ENCODE data around the gene SV2A. TPM values are rescaled to one million over a fixed set of nuclear protein-coding genes. Genes with fewer than 3 reads are reported as not detected.

The SV2A gene
- polyA plus RNA-seq, 1 experiment, result 25.4 TPM

DNA sequence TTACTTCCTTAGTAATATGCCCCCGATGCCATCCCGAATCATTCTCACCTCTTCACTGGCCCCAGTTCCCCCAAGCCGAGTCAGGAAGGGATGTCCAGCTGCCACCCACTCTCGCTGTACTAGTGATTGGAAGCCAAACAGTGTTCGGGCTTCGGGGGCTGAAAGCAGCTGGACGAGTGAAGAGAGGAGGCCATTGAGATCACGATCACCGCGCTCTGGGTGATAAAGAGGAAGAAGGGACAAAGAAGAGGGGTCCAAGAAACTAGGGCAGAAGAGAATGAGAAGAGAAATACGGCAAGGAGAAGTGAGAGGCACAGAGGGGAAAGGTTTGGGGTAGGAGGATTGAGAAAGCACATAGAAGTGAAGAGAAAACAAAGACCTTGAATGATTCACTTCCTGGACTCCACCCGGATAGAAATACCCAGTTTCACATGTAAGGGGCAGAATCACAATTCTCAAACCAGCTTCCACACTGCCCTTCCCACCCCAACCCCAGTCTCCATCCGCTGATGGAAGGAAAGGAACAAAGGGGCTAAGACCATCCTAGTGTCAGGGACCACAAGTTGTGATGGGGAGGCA lies 13.7 kb upstream of the SV2A start:
- ChIA-PET POLR2A (no interaction called here), CTCF (no interaction called here)
- Histone ChIP-seq H3K27me3 (ENCODE audit: control insufficient read depth, insufficient read depth, low read length) (no peaks in the 10 kb centered on the region), H3K36me3 (ENCODE audit: control insufficient read depth, insufficient read depth, low read length) (peaks cover 5% of the 10 kb centered on the region; the same call in 1 of the 2 replicates), H3K4me3 (ENCODE audit: low read depth, low read length) (no peak overlapping the region)
- TF ChIP-seq, protein P1, sequence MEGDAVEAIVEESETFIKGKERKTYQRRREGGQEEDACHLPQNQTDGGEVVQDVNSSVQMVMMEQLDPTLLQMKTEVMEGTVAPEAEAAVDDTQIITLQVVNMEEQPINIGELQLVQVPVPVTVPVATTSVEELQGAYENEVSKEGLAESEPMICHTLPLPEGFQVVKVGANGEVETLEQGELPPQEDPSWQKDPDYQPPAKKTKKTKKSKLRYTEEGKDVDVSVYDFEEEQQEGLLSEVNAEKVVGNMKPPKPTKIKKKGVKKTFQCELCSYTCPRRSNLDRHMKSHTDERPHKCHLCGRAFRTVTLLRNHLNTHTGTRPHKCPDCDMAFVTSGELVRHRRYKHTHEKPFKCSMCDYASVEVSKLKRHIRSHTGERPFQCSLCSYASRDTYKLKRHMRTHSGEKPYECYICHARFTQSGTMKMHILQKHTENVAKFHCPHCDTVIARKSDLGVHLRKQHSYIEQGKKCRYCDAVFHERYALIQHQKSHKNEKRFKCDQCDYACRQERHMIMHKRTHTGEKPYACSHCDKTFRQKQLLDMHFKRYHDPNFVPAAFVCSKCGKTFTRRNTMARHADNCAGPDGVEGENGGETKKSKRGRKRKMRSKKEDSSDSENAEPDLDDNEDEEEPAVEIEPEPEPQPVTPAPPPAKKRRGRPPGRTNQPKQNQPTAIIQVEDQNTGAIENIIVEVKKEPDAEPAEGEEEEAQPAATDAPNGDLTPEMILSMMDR (IDR thresholded peaks at IDR 0.05; ENCODE audit: insufficient read depth, low read depth, low read length), result no peak
- DNase-seq (ENCODE audit: low read depth), result no peak

DNA sequence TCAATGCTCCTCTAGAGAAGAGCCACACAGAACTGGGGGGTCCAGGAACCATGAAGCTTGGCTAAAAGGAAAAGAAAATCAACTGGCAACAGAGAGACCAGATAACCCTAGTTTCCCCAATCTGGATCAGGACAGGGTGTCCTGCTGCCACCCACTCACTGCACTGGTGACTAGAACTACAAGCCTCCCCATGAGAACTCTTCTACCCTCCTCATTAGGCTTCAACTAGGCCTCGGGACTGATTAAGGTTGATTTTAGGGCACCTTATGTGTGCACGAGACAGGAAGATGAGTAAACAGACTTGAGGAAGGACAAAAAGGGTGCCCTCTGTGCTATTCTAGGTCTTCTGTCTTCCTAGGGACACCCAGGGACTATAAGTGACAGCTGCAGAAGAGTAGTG lies 12.2 kb upstream of the SV2A start:
- CTCF ChIA-PET, result no interaction called here
- Histone ChIP-seq H3K4me3 (ENCODE audit: low read depth, low read length) (no peak overlapping the region), H3K36me3 (ENCODE audit: control insufficient read depth, insufficient read depth, low read length) (peaks cover 16% of the 10 kb centered on the region), H3K27me3 (ENCODE audit: control insufficient read depth, insufficient read depth, low read length) (no peaks in the 10 kb centered on the region)
- TF ChIP-seq, protein P1 (IDR thresholded peaks at IDR 0.05; ENCODE audit: insufficient read depth, low read depth, low read length), result no peak
- no peak for DNase-seq (ENCODE audit: low read depth)
- POLR2A ChIA-PET, result no interaction called here

DNA sequence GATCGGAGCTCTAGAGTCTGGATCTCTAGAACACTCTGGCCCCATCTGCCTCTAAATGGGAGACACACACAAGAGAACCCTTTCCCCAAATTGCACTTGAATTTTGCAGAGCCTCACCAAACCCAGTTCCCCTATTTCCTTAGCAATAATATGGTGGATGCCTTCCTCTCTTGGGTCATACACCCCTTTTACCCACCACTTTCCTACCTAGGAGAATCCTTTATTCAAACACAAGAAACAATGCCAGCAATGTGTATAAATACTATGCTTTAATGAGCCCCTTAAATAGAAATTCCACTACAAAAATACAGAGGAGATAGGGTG lies 10.7 kb upstream of the SV2A start:
- H3K4me3 ChIP-seq (ENCODE audit: low read depth, low read length), result peak overlapping the region; percentile 92
- no peak for DNase-seq (ENCODE audit: low read depth)
- TF ChIP-seq, protein P1 (IDR thresholded peaks at IDR 0.05; ENCODE audit: insufficient read depth, low read depth, low read length), result no peak
- POLR2A ChIA-PET, result interaction anchor here (0.9 kb wide), 2 partner anchors 9 to 41 kb away, joined by 3 to 5 read pairs; partner anchors contain the start of gene MTMR11
- H3K27me3 ChIP-seq (ENCODE audit: control insufficient read depth, insufficient read depth, low read length), result no peaks in the 10 kb centered on the region
- CTCF ChIA-PET, result interaction anchor here (1.2 kb wide), 1 partner anchor 39 kb away, joined by 5 read pairs; no protein-coding TSS in a partner anchor
- H3K36me3 ChIP-seq (ENCODE audit: control insufficient read depth, insufficient read depth, low read length), result peaks cover 25% of the 10 kb centered on the region

DNA sequence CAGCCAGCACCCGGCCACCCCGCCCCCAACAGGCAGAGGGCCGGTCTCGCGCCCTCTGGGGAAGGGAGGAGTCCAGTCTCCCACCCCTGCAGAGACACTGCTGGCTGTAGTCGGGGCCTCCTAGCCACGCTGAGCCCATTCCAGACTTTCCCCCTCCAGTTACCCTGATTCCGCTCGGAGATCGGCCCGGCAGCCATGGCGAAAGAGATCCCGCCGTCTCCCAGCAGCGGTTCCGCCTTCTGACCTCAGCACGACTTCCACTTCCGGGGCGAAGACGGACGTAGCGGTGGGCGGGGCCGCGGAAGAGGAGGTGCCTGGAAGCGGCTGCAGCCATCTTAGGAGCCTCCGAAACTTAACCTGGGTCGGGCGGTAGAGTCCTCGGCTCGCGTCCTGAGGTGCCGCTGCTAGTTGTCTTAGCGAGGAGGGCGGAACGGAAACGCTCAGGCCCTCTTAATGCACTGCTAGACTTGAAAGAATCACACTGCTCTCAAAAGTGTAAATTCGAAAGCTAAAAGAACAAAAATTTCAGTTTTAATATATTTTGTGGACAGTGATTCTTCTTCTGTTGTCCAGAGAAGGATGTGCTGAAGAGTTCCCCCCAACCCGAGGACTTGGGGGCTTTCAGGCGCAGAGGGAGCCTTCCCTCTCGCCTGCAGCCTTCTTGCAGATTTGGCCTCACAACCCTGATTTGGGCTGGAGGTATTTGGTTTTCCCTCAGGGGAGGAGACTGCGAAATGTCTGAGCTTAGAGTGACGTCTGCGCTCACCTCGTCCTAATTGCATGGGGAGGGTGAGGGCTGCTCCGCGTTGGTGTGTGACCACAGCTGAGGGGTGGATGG lies 10.1 kb upstream of the SV2A start, which contains the start of gene SF3B4:
Gene SF3B4 (minus strand): TSS at position 241 of the 838 bp plus-strand sequence. CDS start 44 bp downstream, at position 197.
- peaks cover 29% of the 10 kb centered on the region for H3K36me3 ChIP-seq (ENCODE audit: control insufficient read depth, insufficient read depth, low read length)

More for the DNA sequence above, 10.1 kb upstream of the SV2A start, which contains the start of gene SF3B4:
- peak within 1 kb of the TSS; percentile 92 for H3K4me3 ChIP-seq (ENCODE audit: low read depth, low read length)
- TF ChIP-seq, protein P1 (IDR thresholded peaks at IDR 0.05; ENCODE audit: insufficient read depth, low read depth, low read length), result no peak
- DNase-seq (ENCODE audit: low read depth), result peak; percentile 59
- POLR2A ChIA-PET, result interaction anchor here (0.9 kb wide), 2 partner anchors 9 to 40 kb away, joined by 3 to 5 read pairs; partner anchors contain the start of gene MTMR11
- CTCF ChIA-PET, result interaction anchor here (1.2 kb wide), 1 partner anchor 39 kb away, joined by 5 read pairs; no protein-coding TSS in a partner anchor
- H3K27me3 ChIP-seq (ENCODE audit: control insufficient read depth, insufficient read depth, low read length), result no peaks in the 10 kb centered on the region

Measured in BJ (cell line).